Fibroblast of skin of back (primary cell): ENCODE measurements around the gene SV2A. TPM values are rescaled to one million over a fixed set of nuclear protein-coding genes. Genes with fewer than 3 reads are reported as not detected.
"Not testable (repeated sequence)": the region's sequence is repeated elsewhere in the genome, so short reads cannot be mapped to it uniquely, and the experiment has no call there.

Experiments
- DNase-seq: peaks from one replicate; pipeline ENCODE4 v3.0.0-alpha.2; 2013
- polyA plus RNA-seq, 2 experiments: library from polyadenylated mRNA; unstranded; fragments of 120-200 nt; gene quantifications; one replicate each; pipeline ENCODE4 v1.2.1, GENCODE V29; 2013; ENCODE audit not compliant: insufficient read length in 2 of 2

Gene SV2A
- 19.9 TPM for polyA plus RNA-seq (2013, experiment 1 of 2; ENCODE audit: insufficient read length)
- 13.5 TPM for polyA plus RNA-seq (2013, experiment 2 of 2; ENCODE audit: insufficient read length)

- DNase-seq = peak; percentile 72
Measured at GRCh38 chr1:149917571-149918144, at the start of gene SV2A. SV2A (minus strand) TSS chr1:149917844; CDS start chr1:149913840, 4,004 bp downstream.

GRCh38 chr1:149967041-149967440 is 49.4 kb upstream of the SV2A start:
- no peak for DNase-seq

GRCh38 chr1:149966405-149966804 is 48.8 kb upstream of the SV2A start:
- DNase-seq = no peak

- no peak for DNase-seq
Measured at GRCh38 chr1:149965440-149965839, 47.8 kb upstream of the SV2A start.

GRCh38 chr1:149963358-149963757 is 45.7 kb upstream of the SV2A start:
- no peak for DNase-seq

GRCh38 chr1:149962736-149963135 is 45.1 kb upstream of the SV2A start:
- no peak for DNase-seq

GRCh38 chr1:149962039-149962647 is 44.5 kb upstream of the SV2A start:
- DNase-seq = peak; percentile 74

- not testable (repeated sequence) for DNase-seq
Measured at GRCh38 chr1:149957548-149957947, 39.9 kb upstream of the SV2A start.

- no peak for DNase-seq
Measured at GRCh38 chr1:149949911-149950310, 32.3 kb upstream of the SV2A start.

GRCh38 chr1:149945206-149945605 is 27.6 kb upstream of the SV2A start:
- no peak for DNase-seq

- DNase-seq = no peak
Measured at GRCh38 chr1:149942885-149943284, 25.2 kb upstream of the SV2A start.

- peak; percentile 27 for DNase-seq
Measured at GRCh38 chr1:149942207-149942606, 24.6 kb upstream of the SV2A start.

GRCh38 chr1:149940427-149940826 is 22.8 kb upstream of the SV2A start:
- DNase-seq = no peak

- not testable (repeated sequence) for DNase-seq
Measured at GRCh38 chr1:149938668-149939003, 21.0 kb upstream of the SV2A start.

- no peak for DNase-seq
Measured at GRCh38 chr1:149937759-149938158, 20.1 kb upstream of the SV2A start.

- peak; percentile 37 for DNase-seq
Measured at GRCh38 chr1:149936992-149937705, 19.5 kb upstream of the SV2A start.

- DNase-seq = peak; percentile 52
Measured at GRCh38 chr1:149936170-149936991, 18.7 kb upstream of the SV2A start, which contains the start of gene MTMR11. MTMR11 (minus strand) TSS chr1:149936879; CDS start chr1:149936647, 232 bp downstream.

GRCh38 chr1:149934356-149934755 is 16.7 kb upstream of the SV2A start:
- DNase-seq = no peak

- no peak for DNase-seq
Measured at GRCh38 chr1:149933208-149933607, 15.6 kb upstream of the SV2A start.

GRCh38 chr1:149932474-149932873 is 14.8 kb upstream of the SV2A start:
- no peak for DNase-seq

- peak; percentile 44 for DNase-seq
Measured at GRCh38 chr1:149931212-149931790, 13.7 kb upstream of the SV2A start.

- DNase-seq = no peak
Measured at GRCh38 chr1:149929856-149930255, 12.2 kb upstream of the SV2A start.

GRCh38 chr1:149928401-149928724 is 10.7 kb upstream of the SV2A start:
- DNase-seq = no peak
